K562 (cell line): ENCODE data around the gene PDCL3. TPM values are rescaled to one million over a fixed set of nuclear protein-coding genes. Genes with fewer than 3 reads are reported as not detected.

Experiments used
- ATAC-seq: fragments of 200-7000 bp; cut with Tn5 transposase; 3 replicates; pipeline ENCODE4 v1.9.1; 2020; ENCODE audit warnings: moderate library complexity
- BruUV-seq: library from RNA; stranded (reverse); fragments of 400-500 nt; replicated peaks from 2 replicates; lab custom pipeline; 2021; lab: Mats Ljungman, UMichigan
- CTCF ChIA-PET: fragments of 300-600 bp; formaldehyde crosslinking; extraction: SDS; loops from one replicate; lab custom pipeline; 2021; ENCODE audit warnings: low intra/inter-chr PET ratio; lab: Yijun Ruan, JAX
- POLR2A ChIA-PET: fragments of 300-600, 350-650 bp; sonication (Branson Sonifier 250); formaldehyde crosslinking; extraction: SDS; loops from one replicate; lab custom pipeline; 2021; ENCODE audit warnings: antibody characterized with exemption, inconsistent platforms; lab: Yijun Ruan, JAX
- DNase-seq, 4 experiments: peaks; one replicate each; pipeline versions ENCODE4 v3.0.0 to v3.0.0-alpha.2; 2011 to 2018; ENCODE audit warnings: low spot score in 3 of 4, mixed read lengths in 3 of 4; ENCODE audit errors: extremely low read depth in 1 of 4
- FAIRE-seq: peaks from 2 replicates; lab custom pipeline; 2011; peaks lifted over from hg19 to GRCh38; lab: Jason Lieb, UNC
- H2AFZ ChIP-seq: 2 replicates; pipeline ENCODE4 v1.6.0; 2011; ENCODE audit warnings: low read depth, low read length, control low read depth, inconsistent platforms
- H3K27ac ChIP-seq: fragments of 200-600 bp; 3 replicates; pipeline ENCODE4 v1.8.0; 2011; ENCODE audit warnings: low read depth, mild to moderate bottlenecking, control low read depth, inconsistent platforms, low read length, moderate library complexity, mixed read lengths; ENCODE audit errors: extremely low read depth
- H3K27me3 ChIP-seq, 2 experiments: fragments of 300-600 bp in 1 of 2; 2 replicates in 1 of 2; 3 replicates in 1 of 2; pipeline versions ENCODE4 v1.6.0 to v1.8.0; 2011; ENCODE audit warnings: inconsistent platforms in 2 of 2, low read length in 2 of 2, mild to moderate bottlenecking in 1 of 2, mixed read lengths in 1 of 2, moderate library complexity in 1 of 2; ENCODE audit not compliant: control insufficient read depth in 2 of 2, insufficient read depth in 2 of 2
- H3K36me3 ChIP-seq: fragments of 300-600 bp; 3 replicates; pipeline ENCODE4 v1.8.0; 2011; ENCODE audit warnings: mild to moderate bottlenecking, low read length, inconsistent platforms; ENCODE audit not compliant: control insufficient read depth, insufficient read depth
- H3K4me1 ChIP-seq, 2 experiments: fragments of 200-600 bp in 1 of 2; replicated peaks in 1 of 2; 2 replicates in 1 of 2; 3 replicates in 1 of 2; pipeline versions ENCODE4 v1.5.1 to v1.8.0; 2011; ENCODE audit warnings: inconsistent platforms in 2 of 2, low read length in 2 of 2, mild to moderate bottlenecking in 1 of 2, mixed read lengths in 1 of 2, moderate library complexity in 1 of 2; ENCODE audit not compliant: control insufficient read depth in 2 of 2, insufficient read depth in 2 of 2
- H3K4me2 ChIP-seq: 2 replicates; pipeline ENCODE4 v1.6.1; 2011; ENCODE audit warnings: low read length, control low read depth, inconsistent platforms, mixed read lengths; ENCODE audit not compliant: insufficient read depth
- H3K4me3 ChIP-seq: fragments of 200-600 bp; sonication (generic), shearing (Covaris generic); 2 replicates; pipeline ENCODE4 v1.5.1; 2016; ENCODE audit warnings: control low read depth, inconsistent platforms
- H3K79me2 ChIP-seq: fragments of 200-600 bp; 3 replicates; pipeline ENCODE4 v1.8.0; 2011; ENCODE audit warnings: low read length, inconsistent platforms; ENCODE audit not compliant: control insufficient read depth, insufficient read depth
- H3K9ac ChIP-seq, 2 experiments: 2 replicates each; pipeline versions ENCODE4 v1.6.0 to v1.6.1; 2011; ENCODE audit warnings: low read depth in 2 of 2, low read length in 2 of 2, control low read depth in 1 of 2, inconsistent platforms in 1 of 2, mild to moderate bottlenecking in 1 of 2, mixed read lengths in 1 of 2; ENCODE audit not compliant: insufficient read depth in 1 of 2
- H3K9me1 ChIP-seq: one replicate; pipeline ENCODE4 v1.6.0; 2011; ENCODE audit warnings: inconsistent platforms, mild to moderate bottlenecking, low read length, moderate library complexity; ENCODE audit not compliant: control insufficient read depth, insufficient read depth
- H3K9me3 ChIP-seq: replicated peaks from 2 replicates; pipeline ENCODE4 v1.5.1; 2011; ENCODE audit warnings: low read depth, low read length, inconsistent platforms; ENCODE audit not compliant: control insufficient read depth, insufficient read depth
- H4K20me1 ChIP-seq: replicated peaks from 2 replicates; pipeline ENCODE4 v1.6.1; 2011; ENCODE audit warnings: low read length, inconsistent platforms, mixed read lengths; ENCODE audit not compliant: control insufficient read depth, insufficient read depth
- MGA ChIP-seq: fragments of 450-650 bp; IDR thresholded peaks from 2 replicates; pipeline ENCODE4 v1.6.1; 2016; ENCODE audit warnings: mild to moderate bottlenecking, moderate library complexity
- YY1 ChIP-seq, 3 experiments: IDR thresholded peaks; 2 replicates each; pipeline ENCODE4 v1.6.1; 2011; ENCODE audit warnings: low read length in 2 of 3, mild to moderate bottlenecking in 2 of 3, moderate library complexity in 2 of 3, borderline replicate concordance in 1 of 3, control low read depth in 1 of 3, low read depth in 1 of 3; ENCODE audit not compliant: insufficient read depth in 3 of 3, insufficient replicate concordance in 2 of 3, control insufficient read depth in 1 of 3, insufficient read length in 1 of 3; ENCODE audit errors: extremely low read depth in 1 of 3
- ZNF197 ChIP-seq: fragments of 200-800 bp; sonication (Bioruptor generic); IDR thresholded peaks from 2 replicates; pipeline ENCODE4 v1.6.1; 2016; ENCODE audit warnings: low read depth, missing genetic modification characterization, missing compliant biosample characterization
- WGBS: fragments of 100-300 bp; shearing (Covaris generic); methylation state at CpG from one replicate; pipeline ENCODE4 v1.1.6; 2016; ENCODE audit warnings: low coverage, mixed read lengths; ENCODE audit not compliant: insufficient coverage; ENCODE audit errors: missing lambda C conversion rate; 5-methylcytosine and 5-hydroxymethylcytosine counted together
- in situ Hi-C: fragments of 300-500 bp; cut with MboI; formaldehyde crosslinking; loops from 4 replicates; pipeline ENCODE4 v1.15.0; 2018; ENCODE audit warnings: inconsistent platforms, mixed read lengths
- intact Hi-C: fragments of 100-400 bp; cut with micrococcal nuclease; formaldehyde crosslinking; loops from 2 replicates; pipeline ENCODE4 v1.14.2; 2022
- polyA plus RNA-seq, 8 experiments: library from polyadenylated mRNA; depleted of rRNA in 4 of 8; stranded (reverse) in 5 of 8; unstranded in 3 of 8; fragments of >200 nt; fragmentation: Nextera tagmentation in 2 of 8; fragmentation: Illumina TruSeq in 1 of 8; extraction: Ambion mirVana in 2 of 8; extraction: Trizol in 1 of 8; gene quantifications; 2 replicates each; pipeline versions ENCODE4 v1.2.1 to v1.2.3, GENCODE V29; 2011 to 2014; ENCODE audit warnings: inconsistent platforms in 1 of 8, missing spikeins in 1 of 8
- total RNA-seq, 7 experiments: library from RNA; depleted of rRNA in 6 of 7; stranded (reverse); fragments of >200 nt in 6 of 7; fragmentation: Illumina TruSeq in 2 of 7; extraction: Trizol in 2 of 7; gene quantifications; 2 replicates each; pipeline versions ENCODE4 v1.2.1 to v1.2.3, GENCODE V29; 2011 to 2021; ENCODE audit warnings: low replicate concordance in 1 of 7

The PDCL3 gene
- total and polyA plus RNA-seq, 9 of the 15 experiments (the other 6 are each of a cell fraction or from before 2014, with no cell fraction given): 16.6 to 76.7 (median 26.9) TPM

DNA sequence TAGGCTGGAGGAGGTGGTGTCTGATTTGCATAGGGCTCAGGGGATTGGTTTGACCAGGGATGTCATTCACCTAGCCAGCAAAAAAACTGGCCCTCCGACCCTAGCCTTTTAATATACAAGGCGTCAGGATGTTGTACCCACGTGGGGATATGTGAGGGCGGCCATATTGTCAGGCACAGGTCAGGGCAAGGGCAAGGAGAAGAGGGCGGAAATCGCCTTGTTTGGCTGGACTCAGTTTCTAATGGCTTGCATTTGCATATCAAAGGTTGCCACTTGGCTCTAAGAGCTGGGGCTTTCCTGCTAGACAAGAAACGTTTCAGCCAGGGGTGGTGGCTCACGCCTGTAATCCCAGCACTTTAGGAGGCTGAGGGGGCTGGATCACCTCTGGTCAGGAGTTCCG lies 24.9 kb upstream of the PDCL3 start:
- Histone ChIP-seq H3K4me3 (no peak overlapping the region), H3K9ac (no peak overlapping the region), H4K20me1 (no peaks in the 10 kb centered on the region), H3K4me1 (no peaks in the 10 kb centered on the region; a peak in 2 of 5 replicates), H3K36me3 (no peaks in the 10 kb centered on the region), H3K4me2 (no peak overlapping the region), H3K9me1 (no peaks in the 10 kb centered on the region), H3K9me3 (no peaks in the 10 kb centered on the region), H3K27ac (no peak overlapping the region), H2AFZ (no peak overlapping the region), H3K79me2 (no peaks in the 10 kb centered on the region), H3K27me3 (no peaks in the 10 kb centered on the region; a peak in 1 of 5 replicates)
- ChIA-PET POLR2A (no interaction called here), CTCF (no interaction called here)
- BruUV-seq: no TSS peak
- no peak for ATAC-seq
- DNase-seq: no peak
- intact Hi-C loops (no loop called here), in situ Hi-C loops (no loop called here)
- 27% methylated on average over 9 of the region's 9 CpGs for WGBS
- no peak for FAIRE-seq
- TF ChIP-seq YY1 (IDR thresholded peaks at IDR 0.05; ENCODE audit: borderline replicate concordance in 1 of 3, control insufficient read depth in 1 of 3, extremely low read depth in 1 of 3, insufficient read depth in 3 of 3, insufficient read length in 1 of 3, insufficient replicate concordance in 2 of 3, low read depth in 1 of 3, low read length in 2 of 3) (peak in 1 of 3 experiments; percentile 61), ZNF197 (CRISPR knock-in tag) (no peak), MGA (0 out of 2 replicates have a peak, but pooled peaks have one; percentile 25)
